IPS DF 4.7 (cell line): ENCODE results near the gene CMBL.
"Not testable (repeated sequence)": the region's sequence is repeated elsewhere in the genome, so short reads cannot be mapped to it uniquely, and the experiment has no call there.

Source experiments
- DNase-seq: peaks from one replicate; pipeline ENCODE4 v3.0.0-alpha.2; 2013; ENCODE audit warnings: low spot score; ENCODE audit errors: extremely low read depth

Gene CMBL

DNA sequence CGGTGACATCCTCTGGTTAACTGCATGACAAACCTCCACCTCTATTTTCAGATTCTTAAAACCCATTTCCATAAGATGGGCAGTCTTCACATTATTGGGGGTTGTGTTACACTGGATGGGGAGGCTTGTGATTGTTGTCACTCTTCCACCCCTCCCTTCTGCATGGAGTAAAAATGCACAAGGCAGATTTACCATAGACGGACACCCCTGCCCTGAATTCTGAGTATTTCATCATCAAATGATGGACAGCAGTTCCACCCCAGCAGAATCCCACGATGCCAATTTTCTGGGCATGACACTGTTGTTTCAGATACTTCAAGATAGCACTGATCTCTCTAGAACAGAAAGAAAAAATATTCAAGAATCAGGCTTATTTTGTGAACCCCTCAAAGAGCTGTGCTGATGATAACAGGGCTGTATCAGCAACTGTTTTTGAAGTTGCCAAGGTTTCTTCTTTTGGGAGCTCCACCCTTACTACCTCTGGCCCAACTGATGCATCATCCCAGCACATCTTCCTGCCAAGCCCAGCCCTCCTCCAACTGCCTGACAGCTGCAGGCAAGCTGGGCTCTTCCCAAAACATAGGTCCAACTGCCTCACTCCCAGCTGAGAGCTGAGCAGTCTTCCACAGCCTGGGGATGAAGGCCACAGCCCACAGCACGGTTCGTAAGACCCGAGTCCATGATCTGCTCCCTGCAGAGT is 21.4 kb downstream of the CMBL start:
- DNase-seq: no peak

DNA sequence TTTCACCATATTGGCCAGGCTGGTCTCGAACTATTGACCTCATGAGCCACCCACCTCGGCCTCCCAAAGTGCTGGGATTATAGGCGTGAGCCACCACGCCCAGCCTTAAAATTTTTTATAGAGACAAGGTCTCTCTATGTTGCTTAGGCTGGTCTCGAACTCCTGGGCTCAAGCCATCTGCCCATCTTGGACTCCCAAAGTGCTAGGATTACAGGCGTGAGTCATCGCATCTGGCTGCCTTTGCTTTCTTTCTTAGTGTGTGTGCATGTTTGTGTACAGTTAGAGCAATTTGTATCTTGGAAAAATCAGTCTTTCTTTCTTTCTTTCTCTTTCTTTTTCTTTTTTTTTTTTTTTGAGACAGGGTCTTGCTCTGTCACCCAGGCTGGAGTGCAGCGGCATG is 22.3 kb downstream of the CMBL start:
- not testable (repeated sequence) for DNase-seq

DNA sequence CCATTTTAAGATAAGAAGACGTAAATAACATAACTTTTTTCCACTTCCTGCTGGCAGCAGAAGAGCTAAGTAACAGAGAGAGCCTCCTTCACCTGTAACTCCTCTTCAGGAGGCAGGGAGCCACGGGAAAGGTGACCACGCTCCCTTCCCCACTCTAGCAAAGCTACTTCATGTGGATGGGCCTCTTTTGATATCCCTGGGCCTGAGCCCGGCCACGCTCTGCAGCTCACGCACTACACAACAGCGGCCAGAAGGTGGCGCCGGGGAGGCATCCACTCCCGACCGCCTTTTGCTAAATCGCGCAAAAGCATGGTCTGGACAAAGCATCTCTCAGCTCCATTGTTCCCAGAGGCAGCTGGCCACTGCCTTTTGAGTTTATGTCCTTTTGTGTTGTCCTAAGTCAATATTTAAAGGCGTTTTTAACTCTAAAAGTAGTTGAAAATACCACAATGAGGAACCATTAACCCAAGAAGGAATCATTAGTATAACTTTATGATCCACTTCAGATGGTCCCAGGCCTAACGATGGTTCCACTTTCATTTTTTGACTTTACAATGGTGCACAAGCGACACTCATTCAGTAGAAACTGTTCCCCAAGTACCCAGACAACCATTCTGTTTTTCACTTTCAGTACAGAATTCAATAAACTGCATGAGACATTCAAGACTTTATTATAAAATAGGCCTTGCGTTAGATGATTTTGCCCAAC is 23.6 kb downstream of the CMBL start:
- DNase-seq: peak; percentile 62

DNA sequence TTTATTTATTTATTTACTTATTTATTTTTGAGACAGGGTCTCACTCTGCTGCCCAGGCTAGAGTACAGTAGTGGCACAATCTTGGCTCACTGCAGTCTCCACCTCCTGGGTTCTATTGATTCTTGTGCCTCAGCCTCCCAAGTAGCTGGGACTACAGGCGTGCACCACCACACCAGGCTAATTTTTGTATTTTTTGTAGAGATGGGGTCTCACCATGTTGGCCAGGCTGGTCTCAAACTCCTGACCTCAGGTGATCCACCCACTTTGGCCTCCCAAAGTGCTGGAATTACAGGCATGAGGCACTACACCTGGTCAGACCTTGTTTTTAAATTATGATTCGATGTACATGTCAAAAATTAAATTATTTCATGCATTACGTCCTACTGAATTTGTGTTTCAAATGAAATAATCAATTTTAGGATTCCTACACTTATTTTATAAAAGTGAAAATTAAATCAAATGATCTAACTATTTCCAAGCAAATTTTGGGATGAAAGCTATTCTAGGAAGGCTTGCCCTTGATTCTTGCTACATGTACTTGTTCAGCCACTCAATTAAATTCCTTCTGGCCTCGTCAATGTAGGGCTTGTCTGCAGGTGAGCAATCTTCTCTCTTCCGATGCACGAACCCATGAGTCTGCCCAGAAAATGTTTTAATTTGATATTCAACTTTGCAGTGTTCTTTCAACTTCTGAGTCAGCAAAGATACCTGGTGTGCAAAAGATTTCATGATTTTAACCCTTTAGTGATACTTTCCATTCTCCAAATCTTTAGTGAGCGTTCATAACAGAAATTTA is 27.6 kb downstream of the CMBL start:
- no peak for DNase-seq

- no peak for DNase-seq
Measured at GRCh38 chr5:10279328-10279727, 28.4 kb downstream of the CMBL start.

- no peak for DNase-seq
Measured at GRCh38 chr5:10278658-10279279, 28.9 kb downstream of the CMBL start.

DNA sequence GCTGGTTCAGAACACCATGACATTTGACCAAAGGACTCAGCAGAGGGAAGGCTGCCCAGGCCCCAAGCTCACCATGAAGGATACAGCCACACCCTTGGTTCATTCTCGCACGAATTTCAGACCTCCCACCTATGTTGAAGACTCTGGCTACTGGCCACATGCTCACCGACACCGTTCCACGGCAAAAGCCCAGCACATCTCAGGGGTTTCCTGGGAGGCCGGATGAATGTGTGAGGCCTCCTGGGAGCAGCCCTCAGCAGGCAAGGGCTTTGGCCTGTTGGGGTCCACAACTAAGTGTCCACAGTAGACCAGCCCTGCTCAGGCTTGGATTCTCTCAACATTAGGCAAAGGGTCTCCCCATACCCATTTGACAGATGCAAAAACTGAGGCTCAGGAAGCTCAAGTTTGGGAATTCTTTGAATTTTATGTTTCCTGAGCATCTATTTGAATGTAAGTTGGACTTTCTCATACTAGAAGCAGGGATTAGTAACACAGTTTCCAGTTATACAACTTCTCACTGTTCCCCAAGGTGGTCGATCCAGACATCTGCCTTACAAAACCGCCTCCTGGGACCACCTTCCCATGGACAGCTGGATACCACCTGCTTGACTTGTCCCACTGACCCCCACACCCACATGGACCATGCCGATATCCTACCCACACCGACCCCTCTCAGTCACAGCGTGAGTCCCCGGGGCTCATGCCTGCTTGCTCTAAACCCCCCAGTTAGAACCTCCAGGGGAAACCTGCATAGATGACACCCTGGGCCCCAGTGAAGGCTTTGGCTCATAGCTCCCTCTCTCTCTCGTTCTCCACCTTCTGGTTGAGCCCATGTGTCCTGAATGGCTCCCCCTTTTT is 29.7 kb downstream of the CMBL start:
- DNase-seq: no peak

- DNase-seq: no peak
Measured at GRCh38 chr5:10276691-10277090, 31.0 kb downstream of the CMBL start.

DNA sequence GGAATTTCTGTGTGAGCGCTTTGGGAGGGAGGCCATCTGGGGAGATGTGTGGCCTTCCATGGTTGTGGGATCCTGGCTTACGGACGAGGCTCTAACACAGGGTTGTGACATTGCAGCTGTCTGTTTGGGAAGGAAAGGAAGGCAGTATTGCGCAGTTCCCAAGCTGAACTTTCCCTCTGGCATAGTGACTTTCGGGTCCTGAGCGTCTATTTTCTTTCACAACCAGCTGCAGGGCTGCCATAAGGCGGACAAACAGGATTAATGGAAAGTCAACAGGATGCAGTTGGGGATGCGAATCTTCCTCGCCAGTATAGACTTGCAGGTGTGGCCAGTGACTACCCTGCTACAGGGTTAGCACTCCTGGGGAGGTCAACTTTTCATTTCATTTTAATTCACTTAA is 31.7 kb downstream of the CMBL start:
- DNase-seq: no peak

DNA sequence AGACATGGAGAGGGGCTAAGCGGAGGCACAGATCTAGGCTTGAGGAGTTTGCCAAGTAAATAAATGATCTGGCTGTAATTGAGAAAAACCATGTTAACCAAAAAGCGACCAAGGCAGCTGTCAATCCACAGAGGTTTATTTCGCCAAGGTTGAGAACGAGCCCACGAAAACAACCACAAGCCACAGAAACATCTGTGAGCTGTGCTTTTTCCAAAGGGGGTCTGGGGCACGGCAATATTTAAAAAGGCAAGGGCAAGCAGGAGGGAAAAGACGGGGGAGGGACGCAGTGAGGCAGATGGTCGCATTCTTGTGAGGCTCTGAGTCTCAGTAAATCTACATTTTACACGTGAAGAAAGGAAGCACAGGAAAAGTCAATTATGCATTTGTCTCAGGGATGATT is 32.2 kb downstream of the CMBL start:
- DNase-seq: no peak

DNA sequence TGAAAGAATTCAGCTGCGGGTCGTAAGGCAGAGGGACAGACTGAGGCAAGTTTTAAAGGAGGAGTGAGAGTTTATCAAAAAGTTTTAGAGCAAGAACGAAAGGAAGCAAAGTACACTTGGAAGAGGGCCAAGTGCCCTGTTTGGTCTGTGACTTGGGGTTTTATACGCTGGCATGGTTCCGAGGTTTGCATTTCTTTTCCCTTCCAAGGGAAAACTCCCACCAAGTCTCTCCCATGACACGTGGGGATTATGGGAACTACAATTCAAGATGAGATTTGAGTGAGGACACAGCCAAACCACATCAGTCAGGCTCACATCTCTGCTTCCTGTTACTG is 34.9 kb downstream of the CMBL start:
- not testable (repeated sequence) for DNase-seq

- no peak for DNase-seq
Measured at GRCh38 chr5:10272053-10272874, 35.4 kb downstream of the CMBL start.

DNA sequence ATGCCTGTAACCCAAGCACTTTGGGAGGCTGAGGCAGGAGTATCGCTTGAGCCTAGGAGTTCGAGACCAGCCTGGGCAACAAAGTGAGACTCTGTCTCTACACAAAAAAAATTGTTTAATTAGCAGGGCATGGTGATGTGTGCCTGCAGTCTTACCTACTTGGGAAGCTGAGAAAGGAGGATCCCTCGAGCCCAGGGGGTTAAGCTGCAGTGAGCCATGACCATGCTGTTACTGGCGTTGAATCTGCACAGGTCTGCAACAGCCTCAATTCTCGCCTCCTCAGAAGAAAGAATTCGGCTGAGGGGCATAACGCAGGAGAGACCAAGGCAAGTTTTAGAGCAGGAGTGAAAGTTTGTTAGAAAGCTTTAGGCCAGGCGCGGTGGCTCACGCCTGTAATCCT is 39.6 kb downstream of the CMBL start:
- no peak for DNase-seq

DNA sequence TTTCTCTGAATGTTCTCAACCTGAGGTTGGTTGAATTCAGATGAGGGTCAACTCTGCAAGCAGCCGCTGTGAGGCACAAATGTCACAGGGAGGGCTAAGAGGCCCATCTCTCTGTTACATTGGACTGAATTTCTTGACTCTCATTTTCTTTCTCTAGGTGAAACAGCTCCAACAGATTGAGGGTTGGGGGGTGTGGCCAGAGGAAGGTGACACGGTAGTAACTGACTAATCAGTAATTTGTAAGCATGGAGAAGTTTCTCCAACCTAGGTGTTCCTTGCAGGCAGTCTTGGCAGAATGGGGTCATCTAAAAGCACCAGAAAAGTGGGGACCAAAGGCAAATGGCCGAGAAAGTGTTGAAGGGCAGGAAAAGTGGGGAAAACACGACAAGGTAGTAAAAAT is 40.9 kb downstream of the CMBL start:
- DNase-seq: no peak

GRCh38 chr5:10266137-10266536 is 41.6 kb downstream of the CMBL start:
- DNase-seq: no peak

- DNase-seq: no peak
Measured at GRCh38 chr5:10265245-10266109, 42.2 kb downstream of the CMBL start.

DNA sequence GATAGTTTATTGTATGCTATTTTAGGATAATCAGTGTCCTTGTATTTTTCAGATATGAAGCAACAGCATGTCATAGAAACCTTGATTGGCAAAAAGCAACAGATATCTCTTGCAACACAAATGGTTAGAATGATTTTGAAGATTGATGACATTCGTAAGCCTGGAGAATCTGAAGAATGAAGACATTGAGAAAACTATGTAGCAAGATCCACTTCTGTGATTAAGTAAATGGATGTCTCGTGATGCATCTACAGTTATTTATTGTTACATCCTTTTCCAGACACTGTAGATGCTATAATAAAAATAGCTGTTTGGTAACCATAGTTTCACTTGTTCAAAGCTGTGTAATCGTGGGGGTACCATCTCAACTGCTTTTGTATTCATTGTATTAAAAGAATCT is 43.1 kb downstream of the CMBL start:
- no peak for DNase-seq

- no peak for DNase-seq
Measured at GRCh38 chr5:10262995-10263394, 44.7 kb downstream of the CMBL start.

- DNase-seq: no peak
Measured at GRCh38 chr5:10262121-10262774, 45.5 kb downstream of the CMBL start.
